ENCODE data around the gene SRRM2.

The SRRM2 gene

GRCh38 chr16:2761886-2762583, 9.6 kb downstream of the SRRM2 start:
- peaks cover 96% of the 10 kb centered on the region; the same call in 1 of the 2 replicates for H3K36me3 ChIP-seq (ENCODE audit: insufficient read depth, low read length)
- H2AFZ ChIP-seq (ENCODE audit: low read length): no peak overlapping the region
- no peak overlapping the region for H3K4me2 ChIP-seq (ENCODE audit: low read depth, low read length, poor library complexity, severe bottlenecking)
- no peaks in the 10 kb centered on the region for H3K27me3 ChIP-seq (ENCODE audit: insufficient read depth, low read length, poor library complexity, severe bottlenecking)
- H3K4me3 ChIP-seq (ENCODE audit: low read length, poor library complexity, severe bottlenecking): no peak overlapping the region
- peaks cover 55% of the 10 kb centered on the region for H4K20me1 ChIP-seq (ENCODE audit: insufficient read depth, low read length, poor library complexity, severe bottlenecking)
- no peaks in the 10 kb centered on the region for H3K4me1 ChIP-seq (ENCODE audit: insufficient read depth, low read length, poor library complexity, severe bottlenecking)
- TF ChIP-seq, protein P1, sequence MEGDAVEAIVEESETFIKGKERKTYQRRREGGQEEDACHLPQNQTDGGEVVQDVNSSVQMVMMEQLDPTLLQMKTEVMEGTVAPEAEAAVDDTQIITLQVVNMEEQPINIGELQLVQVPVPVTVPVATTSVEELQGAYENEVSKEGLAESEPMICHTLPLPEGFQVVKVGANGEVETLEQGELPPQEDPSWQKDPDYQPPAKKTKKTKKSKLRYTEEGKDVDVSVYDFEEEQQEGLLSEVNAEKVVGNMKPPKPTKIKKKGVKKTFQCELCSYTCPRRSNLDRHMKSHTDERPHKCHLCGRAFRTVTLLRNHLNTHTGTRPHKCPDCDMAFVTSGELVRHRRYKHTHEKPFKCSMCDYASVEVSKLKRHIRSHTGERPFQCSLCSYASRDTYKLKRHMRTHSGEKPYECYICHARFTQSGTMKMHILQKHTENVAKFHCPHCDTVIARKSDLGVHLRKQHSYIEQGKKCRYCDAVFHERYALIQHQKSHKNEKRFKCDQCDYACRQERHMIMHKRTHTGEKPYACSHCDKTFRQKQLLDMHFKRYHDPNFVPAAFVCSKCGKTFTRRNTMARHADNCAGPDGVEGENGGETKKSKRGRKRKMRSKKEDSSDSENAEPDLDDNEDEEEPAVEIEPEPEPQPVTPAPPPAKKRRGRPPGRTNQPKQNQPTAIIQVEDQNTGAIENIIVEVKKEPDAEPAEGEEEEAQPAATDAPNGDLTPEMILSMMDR (conservative IDR thresholded peaks at IDR 0.05; ENCODE audit: low read length): no peak
- TF ChIP-seq EZH2phosphoT487 (IDR thresholded peaks at IDR 0.05; ENCODE audit: borderline replicate concordance): no peak
- H3F3A ChIP-seq (ENCODE audit: low read depth): no peaks in the 10 kb centered on the region
- H3K79me2 ChIP-seq (ENCODE audit: insufficient read depth, low read length): peaks cover 71% of the 10 kb centered on the region
- no peak overlapping the region for H3K9ac ChIP-seq (ENCODE audit: low read depth, low read length, poor library complexity, severe bottlenecking)
- no peaks in the 10 kb centered on the region for H3K9me3 ChIP-seq (ENCODE audit: insufficient read depth, low read depth, low read length)
- H3K9me2 ChIP-seq (replicated peaks; ENCODE audit: low read depth, low read length): no peaks in the 10 kb centered on the region

GRCh38 chr16:2762711-2763110, 10.3 kb downstream of the SRRM2 start:
- Histone ChIP-seq H3K4me2 (ENCODE audit: low read depth, low read length, poor library complexity, severe bottlenecking) (no peak overlapping the region), H3K27me3 (ENCODE audit: insufficient read depth, low read length, poor library complexity, severe bottlenecking) (no peaks in the 10 kb centered on the region), H3K9me2 (replicated peaks; ENCODE audit: low read depth, low read length) (no peaks in the 10 kb centered on the region), H3F3A (ENCODE audit: low read depth) (no peaks in the 10 kb centered on the region), H3K36me3 (ENCODE audit: insufficient read depth, low read length) (peaks cover 96% of the 10 kb centered on the region; the same call in 1 of the 2 replicates), H4K20me1 (ENCODE audit: insufficient read depth, low read length, poor library complexity, severe bottlenecking) (peaks cover 48% of the 10 kb centered on the region), H3K79me2 (ENCODE audit: insufficient read depth, low read length) (peaks cover 68% of the 10 kb centered on the region), H3K4me1 (ENCODE audit: insufficient read depth, low read length, poor library complexity, severe bottlenecking) (no peaks in the 10 kb centered on the region), H3K9ac (ENCODE audit: low read depth, low read length, poor library complexity, severe bottlenecking) (no peak overlapping the region), H3K4me3 (ENCODE audit: low read length, poor library complexity, severe bottlenecking) (no peak overlapping the region), H2AFZ (ENCODE audit: low read length) (no peak overlapping the region), H3K9me3 (ENCODE audit: insufficient read depth, low read depth, low read length) (no peaks in the 10 kb centered on the region)
- TF ChIP-seq, protein P1 (conservative IDR thresholded peaks at IDR 0.05; ENCODE audit: low read length): no peak
- TF ChIP-seq EZH2phosphoT487 (IDR thresholded peaks at IDR 0.05; ENCODE audit: borderline replicate concordance): no peak

- Histone ChIP-seq H3K36me3 (ENCODE audit: insufficient read depth, low read length) (peaks cover 97% of the 10 kb centered on the region; the same call in 1 of the 2 replicates), H2AFZ (ENCODE audit: low read length) (no peak overlapping the region), H3K9me2 (replicated peaks; ENCODE audit: low read depth, low read length) (no peaks in the 10 kb centered on the region), H3K9me3 (ENCODE audit: insufficient read depth, low read depth, low read length) (no peaks in the 10 kb centered on the region), H4K20me1 (ENCODE audit: insufficient read depth, low read length, poor library complexity, severe bottlenecking) (peaks cover 44% of the 10 kb centered on the region), H3K4me3 (ENCODE audit: low read length, poor library complexity, severe bottlenecking) (no peak overlapping the region), H3K79me2 (ENCODE audit: insufficient read depth, low read length) (peaks cover 64% of the 10 kb centered on the region), H3K9ac (ENCODE audit: low read depth, low read length, poor library complexity, severe bottlenecking) (no peak overlapping the region), H3K4me2 (ENCODE audit: low read depth, low read length, poor library complexity, severe bottlenecking) (no peak overlapping the region), H3K27me3 (ENCODE audit: insufficient read depth, low read length, poor library complexity, severe bottlenecking) (no peaks in the 10 kb centered on the region), H3F3A (ENCODE audit: low read depth) (no peaks in the 10 kb centered on the region), H3K4me1 (ENCODE audit: insufficient read depth, low read length, poor library complexity, severe bottlenecking) (no peaks in the 10 kb centered on the region)
- TF ChIP-seq, protein P1 (conservative IDR thresholded peaks at IDR 0.05; ENCODE audit: low read length): no peak
- TF ChIP-seq EZH2phosphoT487 (IDR thresholded peaks at IDR 0.05; ENCODE audit: borderline replicate concordance): no peak
These were observed 10.7 kb downstream of the SRRM2 start for GRCh38 chr16:2763173-2763572.
